HL-60 (cell line): ENCODE measurements around the gene DAB2IP.

ENCODE experiments used
- DNase-seq, 2 experiments: peaks; one replicate each; pipeline ENCODE4 v3.0.0-alpha.2; 2010 to 2020; ENCODE audit warnings: low read depth in 1 of 2, low spot score in 1 of 2
- H3K27ac ChIP-seq: fragments of 250-450 bp; sonication (Bioruptor Pico); replicated peaks from 2 replicates; pipeline ENCODE4 v1.5.1; 2020; ENCODE audit warnings: mild to moderate bottlenecking, moderate library complexity
- H3K27me3 ChIP-seq: fragments of 250-450 bp; sonication (Bioruptor Pico); 2 replicates; pipeline ENCODE4 v1.5.1; 2021; ENCODE audit warnings: mild to moderate bottlenecking, moderate library complexity; ENCODE audit not compliant: insufficient read depth, poor library complexity, severe bottlenecking
- H3K4me3 ChIP-seq: replicated peaks from 2 replicates; pipeline ENCODE4 v1.5.1; 2011; ENCODE audit warnings: mild to moderate bottlenecking, control low read depth, low read length; ENCODE audit not compliant: insufficient read depth
- GABPA ChIP-seq: IDR thresholded peaks from 2 replicates; pipeline ENCODE4 v1.6.1; 2012; ENCODE audit warnings: low read depth
- POLR2AphosphoS5 ChIP-seq: IDR thresholded peaks from 2 replicates; pipeline ENCODE4 v1.6.1; 2012; ENCODE audit warnings: low read depth
- SPI1 ChIP-seq: IDR thresholded peaks from 2 replicates; pipeline ENCODE4 v1.6.1; 2012; ENCODE audit warnings: low read depth, mild to moderate bottlenecking, borderline replicate concordance
- TF ChIP-seq, protein P1 (sequence below): IDR thresholded peaks from 2 replicates; pipeline ENCODE4 v1.6.1; 2012; ENCODE audit warnings: low read depth; ENCODE audit not compliant: insufficient replicate concordance
- TF ChIP-seq, protein P2 (sequence below): IDR thresholded peaks from one replicate; pipeline ENCODE4 v1.5.1; 2011; ENCODE audit warnings: low read length, control low read depth, inconsistent platforms; ENCODE audit not compliant: insufficient read depth

The DAB2IP gene

GRCh38 chr9:121713400-121714070 lies 62.1 kb downstream of the DAB2IP start:
- TF ChIP-seq GABPA (no peak), POLR2AphosphoS5 (no peak), SPI1 (no peak)
- TF ChIP-seq, protein P1, sequence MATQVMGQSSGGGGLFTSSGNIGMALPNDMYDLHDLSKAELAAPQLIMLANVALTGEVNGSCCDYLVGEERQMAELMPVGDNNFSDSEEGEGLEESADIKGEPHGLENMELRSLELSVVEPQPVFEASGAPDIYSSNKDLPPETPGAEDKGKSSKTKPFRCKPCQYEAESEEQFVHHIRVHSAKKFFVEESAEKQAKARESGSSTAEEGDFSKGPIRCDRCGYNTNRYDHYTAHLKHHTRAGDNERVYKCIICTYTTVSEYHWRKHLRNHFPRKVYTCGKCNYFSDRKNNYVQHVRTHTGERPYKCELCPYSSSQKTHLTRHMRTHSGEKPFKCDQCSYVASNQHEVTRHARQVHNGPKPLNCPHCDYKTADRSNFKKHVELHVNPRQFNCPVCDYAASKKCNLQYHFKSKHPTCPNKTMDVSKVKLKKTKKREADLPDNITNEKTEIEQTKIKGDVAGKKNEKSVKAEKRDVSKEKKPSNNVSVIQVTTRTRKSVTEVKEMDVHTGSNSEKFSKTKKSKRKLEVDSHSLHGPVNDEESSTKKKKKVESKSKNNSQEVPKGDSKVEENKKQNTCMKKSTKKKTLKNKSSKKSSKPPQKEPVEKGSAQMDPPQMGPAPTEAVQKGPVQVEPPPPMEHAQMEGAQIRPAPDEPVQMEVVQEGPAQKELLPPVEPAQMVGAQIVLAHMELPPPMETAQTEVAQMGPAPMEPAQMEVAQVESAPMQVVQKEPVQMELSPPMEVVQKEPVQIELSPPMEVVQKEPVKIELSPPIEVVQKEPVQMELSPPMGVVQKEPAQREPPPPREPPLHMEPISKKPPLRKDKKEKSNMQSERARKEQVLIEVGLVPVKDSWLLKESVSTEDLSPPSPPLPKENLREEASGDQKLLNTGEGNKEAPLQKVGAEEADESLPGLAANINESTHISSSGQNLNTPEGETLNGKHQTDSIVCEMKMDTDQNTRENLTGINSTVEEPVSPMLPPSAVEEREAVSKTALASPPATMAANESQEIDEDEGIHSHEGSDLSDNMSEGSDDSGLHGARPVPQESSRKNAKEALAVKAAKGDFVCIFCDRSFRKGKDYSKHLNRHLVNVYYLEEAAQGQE: no peak
- TF ChIP-seq, protein P2, sequence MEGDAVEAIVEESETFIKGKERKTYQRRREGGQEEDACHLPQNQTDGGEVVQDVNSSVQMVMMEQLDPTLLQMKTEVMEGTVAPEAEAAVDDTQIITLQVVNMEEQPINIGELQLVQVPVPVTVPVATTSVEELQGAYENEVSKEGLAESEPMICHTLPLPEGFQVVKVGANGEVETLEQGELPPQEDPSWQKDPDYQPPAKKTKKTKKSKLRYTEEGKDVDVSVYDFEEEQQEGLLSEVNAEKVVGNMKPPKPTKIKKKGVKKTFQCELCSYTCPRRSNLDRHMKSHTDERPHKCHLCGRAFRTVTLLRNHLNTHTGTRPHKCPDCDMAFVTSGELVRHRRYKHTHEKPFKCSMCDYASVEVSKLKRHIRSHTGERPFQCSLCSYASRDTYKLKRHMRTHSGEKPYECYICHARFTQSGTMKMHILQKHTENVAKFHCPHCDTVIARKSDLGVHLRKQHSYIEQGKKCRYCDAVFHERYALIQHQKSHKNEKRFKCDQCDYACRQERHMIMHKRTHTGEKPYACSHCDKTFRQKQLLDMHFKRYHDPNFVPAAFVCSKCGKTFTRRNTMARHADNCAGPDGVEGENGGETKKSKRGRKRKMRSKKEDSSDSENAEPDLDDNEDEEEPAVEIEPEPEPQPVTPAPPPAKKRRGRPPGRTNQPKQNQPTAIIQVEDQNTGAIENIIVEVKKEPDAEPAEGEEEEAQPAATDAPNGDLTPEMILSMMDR: no peak
- Histone ChIP-seq H3K27ac (no peak overlapping the region), H3K27me3 (no peaks in the 10 kb centered on the region), H3K4me3 (no peak overlapping the region)
- no peak for DNase-seq

- TF ChIP-seq, protein P2: no peak
- TF ChIP-seq POLR2AphosphoS5 (no peak), GABPA (no peak), SPI1 (no peak)
- TF ChIP-seq, protein P1: no peak
- H3K27ac ChIP-seq: no peak overlapping the region
- H3K4me3 ChIP-seq: no peak overlapping the region
- no peaks in the 10 kb centered on the region for H3K27me3 ChIP-seq
- no peak for DNase-seq
These were observed 62.8 kb downstream of the DAB2IP start for GRCh38 chr9:121714075-121714705.

GRCh38 chr9:121714873-121715272 lies 63.4 kb downstream of the DAB2IP start:
- H3K4me3 ChIP-seq: no peak overlapping the region
- DNase-seq: no peak
- TF ChIP-seq, protein P1: no peak
- TF ChIP-seq GABPA: no peak
- no peak for TF ChIP-seq POLR2AphosphoS5
- TF ChIP-seq, protein P2: no peak
- no peak overlapping the region for H3K27ac ChIP-seq
- no peaks in the 10 kb centered on the region for H3K27me3 ChIP-seq
